K562 (cell line): ENCODE results near the gene DNAJB12. TPM values are rescaled to one million over a fixed set of nuclear protein-coding genes. Genes with fewer than 3 reads are reported as not detected.

Experiments used
- BDP1 ChIP-seq: IDR thresholded peaks from 3 replicates; pipeline ENCODE4 v1.6.1; 2011; ENCODE audit not compliant: insufficient read length, insufficient read depth
- MYC ChIP-seq, 2 experiments: fragments of 250-450 bp in 1 of 2; sonication (Bioruptor Pico) in 1 of 2; IDR thresholded peaks; 2 replicates each; pipeline versions ENCODE4 v1.5.1 to v1.6.1; 2012 to 2021; ENCODE audit warnings: low read depth in 2 of 2, borderline replicate concordance in 1 of 2, improper control_type of control experiment in 1 of 2, low read length in 1 of 2, mild to moderate bottlenecking in 1 of 2, moderate library complexity in 1 of 2
- NCOA2 ChIP-seq, 2 experiments: fragments of 450-650 bp; IDR thresholded peaks; 2 replicates each; pipeline ENCODE4 v1.6.1; 2018; ENCODE audit warnings: mild to moderate bottlenecking in 2 of 2, moderate library complexity in 1 of 2; ENCODE audit not compliant: partially characterized antibody in 2 of 2
- THRAP3 ChIP-seq: fragments of 450-650 bp; IDR thresholded peaks from 2 replicates; pipeline ENCODE4 v1.6.1; 2016; ENCODE audit warnings: mild to moderate bottlenecking, inconsistent platforms, borderline replicate concordance
- TRIM24 ChIP-seq, 2 experiments: fragments of 450-650 bp; IDR thresholded peaks; 2 replicates each; pipeline ENCODE4 v1.6.1; 2016
- XRCC4 ChIP-seq: IDR thresholded peaks from one replicate; pipeline ENCODE4 v1.6.1; 2011; ENCODE audit not compliant: insufficient read depth, insufficient read length; ENCODE audit errors: extremely low read depth
- YBX1 ChIP-seq: fragments of 450-650 bp; IDR thresholded peaks from 2 replicates; pipeline ENCODE4 v1.7.1; 2016; ENCODE audit warnings: mild to moderate bottlenecking
- ZBTB8A ChIP-seq: fragments of 450-650 bp; IDR thresholded peaks from 2 replicates; pipeline ENCODE4 v1.6.1; 2018; ENCODE audit warnings: mild to moderate bottlenecking, moderate library complexity; ENCODE audit not compliant: partially characterized antibody
- ZFPM2 ChIP-seq: fragments of 250-450 bp; sonication (Bioruptor Pico); IDR thresholded peaks from 2 replicates; pipeline ENCODE4 v1.5.1; 2022; ENCODE audit warnings: mild to moderate bottlenecking
- ZNF121 ChIP-seq: sonication (generic); formaldehyde crosslinking; conservative IDR thresholded peaks from 2 replicates; pipeline ENCODE4 v1.8.0; 2022; ENCODE audit warnings: missing genetic modification reagents
- ZNF311 ChIP-seq: fragments of 250-450 bp; sonication (Bioruptor Pico); IDR thresholded peaks from 2 replicates; pipeline ENCODE4 v1.4.0; 2020; ENCODE audit warnings: mild to moderate bottlenecking, moderate library complexity
- ZNF41 ChIP-seq: fragments of 250-450 bp; sonication (Bioruptor Pico); conservative IDR thresholded peaks from 2 replicates; pipeline ENCODE4 v1.4.0; 2020; ENCODE audit warnings: mild to moderate bottlenecking
- ZNF561 ChIP-seq: fragments of 450-650 bp; formaldehyde crosslinking; conservative IDR thresholded peaks from 2 replicates; pipeline ENCODE4 v1.4.0; 2020; ENCODE audit warnings: mild to moderate bottlenecking, moderate library complexity
- polyA plus RNA-seq, 8 experiments: library from polyadenylated mRNA; depleted of rRNA in 4 of 8; stranded (reverse) in 5 of 8; unstranded in 3 of 8; fragments of >200 nt; fragmentation: Nextera tagmentation in 2 of 8; fragmentation: Illumina TruSeq in 1 of 8; extraction: Ambion mirVana in 2 of 8; extraction: Trizol in 1 of 8; gene quantifications; 2 replicates each; pipeline versions ENCODE4 v1.2.1 to v1.2.3, GENCODE V29; 2011 to 2014; ENCODE audit warnings: inconsistent platforms in 1 of 8, missing spikeins in 1 of 8
- total RNA-seq, 7 experiments: library from RNA; depleted of rRNA in 6 of 7; stranded (reverse); fragments of >200 nt in 6 of 7; fragmentation: Illumina TruSeq in 2 of 7; extraction: Trizol in 2 of 7; gene quantifications; 2 replicates each; pipeline versions ENCODE4 v1.2.1 to v1.2.3, GENCODE V29; 2011 to 2021; ENCODE audit warnings: low replicate concordance in 1 of 7
- TF ChIP-seq, protein P1 (sequence below), 3 experiments: fragments of 200-800 bp in 1 of 3; sonication (Bioruptor generic) in 1 of 3; sonication (generic) in 1 of 3; formaldehyde crosslinking in 1 of 3; IDR thresholded peaks; 2 replicates each; pipeline versions ENCODE4 v1.6.1 to v1.8.0; 2016 to 2022; ENCODE audit warnings: mild to moderate bottlenecking in 2 of 3, missing compliant biosample characterization in 2 of 3, missing genetic modification characterization in 2 of 3, missing genetic modification reagents in 1 of 3
- TF ChIP-seq, protein P2 (sequence below), 2 experiments: fragments of 200-800 bp in 1 of 2; sonication (Bioruptor generic) in 1 of 2; sonication (generic) in 1 of 2; formaldehyde crosslinking in 1 of 2; IDR thresholded peaks in 1 of 2; conservative IDR thresholded peaks in 1 of 2; 2 replicates each; pipeline versions ENCODE4 v1.5.0 to v1.6.1; 2016 to 2020; ENCODE audit warnings: missing compliant biosample characterization in 1 of 2, missing genetic modification characterization in 1 of 2, missing genetic modification reagents in 1 of 2
- TF ChIP-seq, protein P3 (sequence below): fragments of 250-450 bp; sonication (Bioruptor Pico); IDR thresholded peaks from 2 replicates; pipeline ENCODE4 v1.4.0; 2020; ENCODE audit warnings: mild to moderate bottlenecking, moderate library complexity
- TF ChIP-seq, protein P4 (sequence below): sonication (generic); formaldehyde crosslinking; IDR thresholded peaks from 2 replicates; pipeline ENCODE4 v1.8.0; 2022; ENCODE audit warnings: mild to moderate bottlenecking, low read depth, missing genetic modification reagents

Gene DNAJB12
- total and polyA plus RNA-seq, 9 of the 15 experiments (the other 6 are each of a cell fraction or from before 2014, with no cell fraction given): 3.5 to 31.5 (median 20.3) TPM

DNA sequence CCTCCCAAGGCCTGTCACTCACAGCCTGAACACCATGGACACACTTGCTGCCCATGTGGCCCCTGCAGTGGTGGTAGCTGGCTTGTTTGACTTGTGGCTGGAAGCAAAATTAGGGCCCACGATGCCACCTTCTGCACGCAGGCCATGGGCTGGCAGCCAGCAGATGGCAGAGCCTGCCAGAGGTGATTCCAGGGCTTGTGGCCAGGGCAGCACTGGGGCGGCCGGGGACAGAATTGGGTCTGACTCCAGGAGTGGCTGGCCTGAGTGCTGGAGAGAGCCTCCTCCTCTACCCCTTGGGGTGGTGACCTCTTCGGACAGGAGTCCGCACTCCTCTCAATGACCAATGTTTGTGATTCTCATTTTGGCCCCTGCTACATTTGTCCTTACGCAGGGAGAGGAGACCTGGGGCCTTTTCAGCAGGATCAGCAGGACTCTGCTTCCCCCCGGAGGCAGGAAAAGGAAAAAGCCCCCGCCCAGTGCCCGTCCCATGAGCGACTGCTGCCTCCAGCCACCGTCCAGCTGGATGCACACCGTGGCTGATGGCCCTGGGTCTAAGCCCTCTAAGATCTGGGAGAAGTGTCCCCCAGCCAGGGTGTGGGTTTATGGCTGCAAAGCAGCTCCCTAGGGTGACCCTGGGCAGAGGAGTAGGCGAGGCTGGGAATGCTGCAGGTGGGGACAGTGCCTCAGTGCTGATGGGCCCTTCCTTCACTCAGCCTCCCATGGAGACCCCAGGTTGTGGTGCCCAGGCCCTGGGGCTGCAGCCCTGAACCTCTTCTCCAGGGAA lies 26.5 kb downstream of the DNAJB12 start (continued):
- TF ChIP-seq ZNF41 (CRISPR knock-in tag) (0 out of 2 replicates have a peak, but pooled peaks have one; percentile 28), MYC (IDR thresholded peaks at IDR 0.05; ENCODE audit: low read depth, low read length) (peak; percentile 52), MYC (CRISPR knock-in tag; IDR thresholded peaks at IDR 0.05; ENCODE audit: borderline replicate concordance, low read depth) (0 out of 2 replicates have a peak, but pooled peaks have one; percentile 54), ZNF561 (CRISPR knock-in tag) (no peak), NCOA2 (IDR thresholded peaks at IDR 0.05; ENCODE audit: partially characterized antibody in 2 of 2) (no peak), ZBTB8A (no peak), TRIM24 (IDR thresholded peaks at IDR 0.05) (no peak), ZFPM2 (no peak), BDP1 (no peak), ZNF121 (no peak), THRAP3 (no peak), ZNF311 (no peak; the same call in 1 of the 2 replicates), XRCC4 (no peak), YBX1 (no peak)
- TF ChIP-seq, protein P1, sequence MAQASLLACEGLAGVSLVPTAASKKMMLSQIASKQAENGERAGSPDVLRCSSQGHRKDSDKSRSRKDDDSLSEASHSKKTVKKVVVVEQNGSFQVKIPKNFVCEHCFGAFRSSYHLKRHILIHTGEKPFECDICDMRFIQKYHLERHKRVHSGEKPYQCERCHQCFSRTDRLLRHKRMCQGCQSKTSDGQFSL (CRISPR knock-in tag; IDR thresholded peaks at IDR 0.05): no peak
- TF ChIP-seq, protein P1 (tag; IDR thresholded peaks at IDR 0.05): no peak
- TF ChIP-seq, protein P2, sequence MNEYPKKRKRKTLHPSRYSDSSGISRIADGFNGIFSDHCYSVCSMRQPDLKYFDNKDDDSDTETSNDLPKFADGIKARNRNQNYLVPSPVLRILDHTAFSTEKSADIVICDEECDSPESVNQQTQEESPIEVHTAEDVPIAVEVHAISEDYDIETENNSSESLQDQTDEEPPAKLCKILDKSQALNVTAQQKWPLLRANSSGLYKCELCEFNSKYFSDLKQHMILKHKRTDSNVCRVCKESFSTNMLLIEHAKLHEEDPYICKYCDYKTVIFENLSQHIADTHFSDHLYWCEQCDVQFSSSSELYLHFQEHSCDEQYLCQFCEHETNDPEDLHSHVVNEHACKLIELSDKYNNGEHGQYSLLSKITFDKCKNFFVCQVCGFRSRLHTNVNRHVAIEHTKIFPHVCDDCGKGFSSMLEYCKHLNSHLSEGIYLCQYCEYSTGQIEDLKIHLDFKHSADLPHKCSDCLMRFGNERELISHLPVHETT (CRISPR knock-in tag; conservative IDR thresholded peaks at IDR 0.05 in 1 of 2, IDR thresholded peaks at IDR 0.05 in 1 of 2): peak in 1 of 2 experiments; percentile 65; a peak in 1 of 4 replicates
- TF ChIP-seq, protein P3, sequence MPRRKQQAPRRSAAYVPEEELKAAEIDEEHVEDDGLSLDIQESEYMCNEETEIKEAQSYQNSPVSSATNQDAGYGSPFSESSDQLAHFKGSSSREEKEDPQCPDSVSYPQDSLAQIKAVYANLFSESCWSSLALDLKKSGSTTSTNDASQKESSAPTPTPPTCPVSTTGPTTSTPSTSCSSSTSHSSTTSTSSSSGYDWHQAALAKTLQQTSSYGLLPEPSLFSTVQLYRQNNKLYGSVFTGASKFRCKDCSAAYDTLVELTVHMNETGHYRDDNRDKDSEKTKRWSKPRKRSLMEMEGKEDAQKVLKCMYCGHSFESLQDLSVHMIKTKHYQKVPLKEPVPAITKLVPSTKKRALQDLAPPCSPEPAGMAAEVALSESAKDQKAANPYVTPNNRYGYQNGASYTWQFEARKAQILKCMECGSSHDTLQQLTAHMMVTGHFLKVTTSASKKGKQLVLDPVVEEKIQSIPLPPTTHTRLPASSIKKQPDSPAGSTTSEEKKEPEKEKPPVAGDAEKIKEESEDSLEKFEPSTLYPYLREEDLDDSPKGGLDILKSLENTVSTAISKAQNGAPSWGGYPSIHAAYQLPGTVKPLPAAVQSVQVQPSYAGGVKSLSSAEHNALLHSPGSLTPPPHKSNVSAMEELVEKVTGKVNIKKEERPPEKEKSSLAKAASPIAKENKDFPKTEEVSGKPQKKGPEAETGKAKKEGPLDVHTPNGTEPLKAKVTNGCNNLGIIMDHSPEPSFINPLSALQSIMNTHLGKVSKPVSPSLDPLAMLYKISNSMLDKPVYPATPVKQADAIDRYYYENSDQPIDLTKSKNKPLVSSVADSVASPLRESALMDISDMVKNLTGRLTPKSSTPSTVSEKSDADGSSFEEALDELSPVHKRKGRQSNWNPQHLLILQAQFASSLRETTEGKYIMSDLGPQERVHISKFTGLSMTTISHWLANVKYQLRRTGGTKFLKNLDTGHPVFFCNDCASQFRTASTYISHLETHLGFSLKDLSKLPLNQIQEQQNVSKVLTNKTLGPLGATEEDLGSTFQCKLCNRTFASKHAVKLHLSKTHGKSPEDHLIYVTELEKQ: no peak
- TF ChIP-seq, protein P4, sequence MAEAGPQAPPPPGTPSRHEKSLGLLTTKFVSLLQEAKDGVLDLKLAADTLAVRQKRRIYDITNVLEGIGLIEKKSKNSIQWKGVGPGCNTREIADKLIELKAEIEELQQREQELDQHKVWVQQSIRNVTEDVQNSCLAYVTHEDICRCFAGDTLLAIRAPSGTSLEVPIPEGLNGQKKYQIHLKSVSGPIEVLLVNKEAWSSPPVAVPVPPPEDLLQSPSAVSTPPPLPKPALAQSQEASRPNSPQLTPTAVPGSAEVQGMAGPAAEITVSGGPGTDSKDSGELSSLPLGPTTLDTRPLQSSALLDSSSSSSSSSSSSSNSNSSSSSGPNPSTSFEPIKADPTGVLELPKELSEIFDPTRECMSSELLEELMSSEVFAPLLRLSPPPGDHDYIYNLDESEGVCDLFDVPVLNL (CRISPR knock-in tag): no peak
